Endometrial microvascular endothelial cells (primary cell): ENCODE measurements around the gene RFLNA. TPM values are rescaled to one million over a fixed set of nuclear protein-coding genes. Genes with fewer than 3 reads are reported as not detected.
"Not testable (repeated sequence)": the region's sequence is repeated elsewhere in the genome, so short reads cannot be mapped to it uniquely, and the experiment has no call there.

Experiments
- in situ Hi-C: cut with HindIII; loops from 2 replicates; pipeline ENCODE4 v1.10.0; 2017; ENCODE audit warnings: low sequenced_read_pairs, low pct_unique_long_range_greater_than_20kb; ENCODE audit errors: inconsistent ontology term
- total RNA-seq: library from RNA; depleted of rRNA; stranded (reverse); fragments of >200 nt; gene quantifications from one replicate; pipeline ENCODE4 v1.2.3, GENCODE V29; 2015; ENCODE audit errors: inconsistent ontology term

Gene RFLNA
- total RNA-seq, 1 donor from 2014 or later, result under 0.01 TPM

GRCh38 chr12:124300657-124301056 is 5.8 kb downstream of the RFLNA start:
- in situ Hi-C loops, result not testable (repeated sequence)

- in situ Hi-C loops, result no loop called here
These were observed 6.3 kb downstream of the RFLNA start for GRCh38 chr12:124301084-124301654.

GRCh38 chr12:124302241-124302806 is 7.4 kb downstream of the RFLNA start:
- in situ Hi-C loops, result no loop called here

- in situ Hi-C loops, result no loop called here
These were observed 8.1 kb downstream of the RFLNA start for GRCh38 chr12:124302807-124303578.

GRCh38 chr12:124303579-124304313 is 8.9 kb downstream of the RFLNA start:
- in situ Hi-C loops, result no loop called here

- in situ Hi-C loops, result no loop called here
These were observed 9.5 kb downstream of the RFLNA start for GRCh38 chr12:124304314-124304790.

- in situ Hi-C loops, result no loop called here
These were observed 10.2 kb downstream of the RFLNA start for GRCh38 chr12:124305136-124305535.

- in situ Hi-C loops, result no loop called here
These were observed 11.1 kb downstream of the RFLNA start for GRCh38 chr12:124305776-124306685.

- in situ Hi-C loops, result no loop called here
These were observed 12.0 kb downstream of the RFLNA start for GRCh38 chr12:124306686-124307555.

- in situ Hi-C loops, result no loop called here
These were observed 12.6 kb downstream of the RFLNA start for GRCh38 chr12:124307556-124307825.

- in situ Hi-C loops, result no loop called here
These were observed 13.8 kb downstream of the RFLNA start for GRCh38 chr12:124308741-124309140.

- in situ Hi-C loops, result no loop called here
These were observed 14.3 kb downstream of the RFLNA start for GRCh38 chr12:124309231-124309630.

GRCh38 chr12:124309744-124310143 is 14.9 kb downstream of the RFLNA start:
- in situ Hi-C loops, result no loop called here

- in situ Hi-C loops, result no loop called here
These were observed 15.3 kb downstream of the RFLNA start for GRCh38 chr12:124310178-124310577.

GRCh38 chr12:124310785-124311184 is 15.9 kb downstream of the RFLNA start:
- in situ Hi-C loops, result no loop called here

- in situ Hi-C loops, result no loop called here
These were observed 16.6 kb downstream of the RFLNA start for GRCh38 chr12:124311292-124312109.

- in situ Hi-C loops, result no loop called here
These were observed 17.7 kb downstream of the RFLNA start for GRCh38 chr12:124312601-124313000.
